Measurements from ENCODE around the gene OTUD7B. TPM values are rescaled to one million over a fixed set of nuclear protein-coding genes. Genes with fewer than 3 reads are reported as not detected.

The OTUD7B gene
- total RNA-seq, 1 experiment from 2014 or later = 11.5 TPM

GRCh38 chr1:150012611-150013010 lies 2.1 kb upstream of the OTUD7B start:
- Histone ChIP-seq H3K4me2 (ENCODE audit: low read length) (no peak overlapping the region), H3K9ac (ENCODE audit: low read length) (no peak overlapping the region), H4K20me1 (ENCODE audit: low read length) (peaks cover 17% of the 10 kb centered on the region), H3K36me3 (ENCODE audit: low read depth, low read length) (no peaks in the 10 kb centered on the region), H3F3A (ENCODE audit: low read length, unreplicated experiment) (no peaks in the 10 kb centered on the region), H2AFZ (ENCODE audit: low read length) (no peak overlapping the region), H3K79me2 (ENCODE audit: low read length) (peaks cover 28% of the 10 kb centered on the region), H3K9me3 (ENCODE audit: low read length) (no peaks in the 10 kb centered on the region), H3K4me3 (ENCODE audit: low read length) (no peak overlapping the region), H3K4me1 (ENCODE audit: insufficient read depth, low read length) (peaks cover 34% of the 10 kb centered on the region), H3K9me2 (replicated peaks; ENCODE audit: low read length) (no peaks in the 10 kb centered on the region), H3K27ac (ENCODE audit: low read length) (no peak overlapping the region), H3K27me3 (ENCODE audit: low read length) (no peaks in the 10 kb centered on the region)
- TF ChIP-seq EZH2 (IDR thresholded peaks at IDR 0.05; ENCODE audit: low read length, unreplicated experiment) = no peak
- TF ChIP-seq, protein P1, sequence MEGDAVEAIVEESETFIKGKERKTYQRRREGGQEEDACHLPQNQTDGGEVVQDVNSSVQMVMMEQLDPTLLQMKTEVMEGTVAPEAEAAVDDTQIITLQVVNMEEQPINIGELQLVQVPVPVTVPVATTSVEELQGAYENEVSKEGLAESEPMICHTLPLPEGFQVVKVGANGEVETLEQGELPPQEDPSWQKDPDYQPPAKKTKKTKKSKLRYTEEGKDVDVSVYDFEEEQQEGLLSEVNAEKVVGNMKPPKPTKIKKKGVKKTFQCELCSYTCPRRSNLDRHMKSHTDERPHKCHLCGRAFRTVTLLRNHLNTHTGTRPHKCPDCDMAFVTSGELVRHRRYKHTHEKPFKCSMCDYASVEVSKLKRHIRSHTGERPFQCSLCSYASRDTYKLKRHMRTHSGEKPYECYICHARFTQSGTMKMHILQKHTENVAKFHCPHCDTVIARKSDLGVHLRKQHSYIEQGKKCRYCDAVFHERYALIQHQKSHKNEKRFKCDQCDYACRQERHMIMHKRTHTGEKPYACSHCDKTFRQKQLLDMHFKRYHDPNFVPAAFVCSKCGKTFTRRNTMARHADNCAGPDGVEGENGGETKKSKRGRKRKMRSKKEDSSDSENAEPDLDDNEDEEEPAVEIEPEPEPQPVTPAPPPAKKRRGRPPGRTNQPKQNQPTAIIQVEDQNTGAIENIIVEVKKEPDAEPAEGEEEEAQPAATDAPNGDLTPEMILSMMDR (conservative IDR thresholded peaks at IDR 0.05; ENCODE audit: low read depth, low read length) = no peak
- no peak for TF ChIP-seq EZH2phosphoT487 (IDR thresholded peaks at IDR 0.05; ENCODE audit: borderline replicate concordance, low read length)
- ATAC-seq = no peak
- no TSS peak for BruUV-seq (replicated peaks)
- ChIA-PET CTCF (no interaction called here), POLR2A (ENCODE audit: unreplicated experiment) (no interaction called here)
- no peak for DNase-seq
- intact Hi-C loops (cut with micrococcal nuclease) = no loop called here

DNA sequence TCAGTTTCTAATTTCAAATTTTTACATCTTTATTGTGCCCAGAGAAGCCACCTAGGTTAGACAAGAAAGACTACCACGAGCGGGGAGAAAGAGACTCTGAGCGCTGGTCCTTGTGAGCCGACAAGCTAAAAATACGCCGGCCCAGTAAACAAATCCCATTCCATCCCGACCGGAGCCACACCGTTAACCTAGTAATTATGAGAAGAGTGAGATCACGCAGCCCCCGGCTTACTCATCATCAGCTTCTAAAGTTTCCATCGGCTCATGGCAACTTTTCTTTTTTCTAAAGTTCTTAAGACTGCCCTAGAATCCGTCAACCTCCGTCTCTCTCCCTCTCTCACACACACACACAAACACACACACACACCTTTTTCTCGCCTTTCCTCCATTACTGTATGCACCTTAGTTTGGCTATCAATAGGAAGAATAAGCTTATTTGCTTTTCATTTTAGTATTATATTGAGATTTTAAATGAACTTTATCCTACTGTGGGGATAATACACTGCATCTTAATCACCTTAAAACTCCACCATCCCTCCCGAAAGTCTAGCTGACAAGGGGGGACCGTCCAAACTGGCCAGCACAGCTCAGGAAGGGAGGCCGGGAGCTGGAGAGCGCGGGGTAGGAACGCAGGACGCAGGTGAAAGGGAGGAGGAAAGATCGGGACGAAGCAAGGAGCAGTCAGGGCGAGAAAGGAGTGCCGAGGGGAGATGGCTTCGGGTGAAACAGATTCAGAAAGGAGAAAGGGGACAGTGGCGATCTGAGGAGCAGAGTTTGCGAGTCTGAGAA lies 728 bp downstream of the OTUD7B start:
- CTCF ChIA-PET = interaction anchor here (0.7 to 1.3 kb wide), 3 partner anchors 47 to 177 kb away, joined by 3 to 6 read pairs (median 4); no protein-coding TSS in a partner anchor
- Histone ChIP-seq H4K20me1 (ENCODE audit: low read length) (peaks cover 28% of the 10 kb centered on the region), H3K9me2 (replicated peaks; ENCODE audit: low read length) (no peaks in the 10 kb centered on the region), H3F3A (ENCODE audit: low read length, unreplicated experiment) (no peaks in the 10 kb centered on the region), H3K9ac (ENCODE audit: low read length) (peak overlapping the region; percentile 95), H3K36me3 (ENCODE audit: low read depth, low read length) (no peaks in the 10 kb centered on the region; the same call in none of the 2 replicates), H3K27me3 (ENCODE audit: low read length) (no peaks in the 10 kb centered on the region), H3K27ac (ENCODE audit: low read length) (peak overlapping the region; percentile 84), H3K9me3 (ENCODE audit: low read length) (no peaks in the 10 kb centered on the region), H3K79me2 (ENCODE audit: low read length) (peaks cover 56% of the 10 kb centered on the region), H3K4me3 (ENCODE audit: low read length) (peak overlapping the region; percentile 99), H3K4me1 (ENCODE audit: insufficient read depth, low read length) (peaks cover 39% of the 10 kb centered on the region), H3K4me2 (ENCODE audit: low read length) (peak overlapping the region; percentile 96), H2AFZ (ENCODE audit: low read length) (peak overlapping the region; percentile 97)
- TSS peak; percentile 68 for BruUV-seq (replicated peaks)
- no peak for TF ChIP-seq EZH2phosphoT487 (IDR thresholded peaks at IDR 0.05; ENCODE audit: borderline replicate concordance, low read length)
- TF ChIP-seq, protein P1 (conservative IDR thresholded peaks at IDR 0.05; ENCODE audit: low read depth, low read length) = no peak
- no peak for TF ChIP-seq EZH2 (IDR thresholded peaks at IDR 0.05; ENCODE audit: low read length, unreplicated experiment)
- POLR2A ChIA-PET (ENCODE audit: unreplicated experiment) = no interaction called here
- intact Hi-C loops (cut with micrococcal nuclease) = loop anchor here (2.0 kb wide), 3 partner anchors 13 to 47 kb away; no protein-coding TSS in a partner anchor
- ATAC-seq (peak; percentile 54), DNase-seq (peak; percentile 79)

GRCh38 chr1:150008699-150009098 lies 1.8 kb downstream of the OTUD7B start:
- TF ChIP-seq EZH2phosphoT487 (IDR thresholded peaks at IDR 0.05; ENCODE audit: borderline replicate concordance, low read length) (no peak), EZH2 (IDR thresholded peaks at IDR 0.05; ENCODE audit: low read length, unreplicated experiment) (no peak)
- TF ChIP-seq, protein P1 (conservative IDR thresholded peaks at IDR 0.05; ENCODE audit: low read depth, low read length) = no peak
- peaks cover 28% of the 10 kb centered on the region for H4K20me1 ChIP-seq (ENCODE audit: low read length)
- H3K9ac ChIP-seq (ENCODE audit: low read length) = peak overlapping the region; percentile 95
- no TSS peak for BruUV-seq (replicated peaks)
- intact Hi-C loops (cut with micrococcal nuclease) = loop anchor here (2.0 kb wide), 1 partner anchor 46 kb away; no protein-coding TSS in a partner anchor
- H3K9me2 ChIP-seq (replicated peaks; ENCODE audit: low read length) = no peaks in the 10 kb centered on the region
- ATAC-seq (no peak), DNase-seq (no peak)
- H3K4me1 ChIP-seq (ENCODE audit: insufficient read depth, low read length) = peaks cover 39% of the 10 kb centered on the region
- H2AFZ ChIP-seq (ENCODE audit: low read length) = no peak overlapping the region
- H3K79me2 ChIP-seq (ENCODE audit: low read length) = peaks cover 63% of the 10 kb centered on the region
- H3K9me3 ChIP-seq (ENCODE audit: low read length) = no peaks in the 10 kb centered on the region
- H3K27ac ChIP-seq (ENCODE audit: low read length) = no peak overlapping the region; the same call in 1 of the 2 replicates
- H3K4me3 ChIP-seq (ENCODE audit: low read length) = peak overlapping the region; percentile 99
- no peaks in the 10 kb centered on the region for H3F3A ChIP-seq (ENCODE audit: low read length, unreplicated experiment)
- H3K27me3 ChIP-seq (ENCODE audit: low read length) = no peaks in the 10 kb centered on the region
- no peaks in the 10 kb centered on the region; the same call in none of the 2 replicates for H3K36me3 ChIP-seq (ENCODE audit: low read depth, low read length)
- CTCF ChIA-PET = no interaction called here
- peak overlapping the region; percentile 96 for H3K4me2 ChIP-seq (ENCODE audit: low read length)
- POLR2A ChIA-PET (ENCODE audit: unreplicated experiment) = no interaction called here

Measured in PC-3 (cell line).